GM12878 (cell line): Measurements from ENCODE around the gene CDC25C.

Experiments used
- ATF3 ChIP-seq: IDR thresholded peaks from 2 replicates; pipeline ENCODE4 v1.6.1; 2011; ENCODE audit warnings: low read depth, mild to moderate bottlenecking, low read length, moderate library complexity, borderline replicate concordance; ENCODE audit errors: extremely low read depth
- BACH1 ChIP-seq: fragments of 450-650 bp; IDR thresholded peaks from 2 replicates; pipeline ENCODE4 v1.6.1; 2017; ENCODE audit warnings: mild to moderate bottlenecking, borderline replicate concordance
- EP300 ChIP-seq, 2 experiments: fragments of 150-350 bp in 1 of 2; IDR thresholded peaks; 2 replicates each; pipeline ENCODE4 v1.6.1; 2011 to 2012; ENCODE audit warnings: low read depth in 2 of 2, low read length in 2 of 2, borderline replicate concordance in 1 of 2, improper control_type of control experiment in 1 of 2, inconsistent platforms in 1 of 2; ENCODE audit not compliant: control insufficient read depth in 1 of 2
- ETV6 ChIP-seq, 2 experiments: fragments of 450-650 bp in 1 of 2; IDR thresholded peaks in 1 of 2; conservative IDR thresholded peaks in 1 of 2; 2 replicates each; pipeline ENCODE4 v1.6.1; 2014; ENCODE audit warnings: antibody characterized with exemption in 1 of 2, borderline replicate concordance in 1 of 2, low read depth in 1 of 2, mild to moderate bottlenecking in 1 of 2, moderate library complexity in 1 of 2
- MYB ChIP-seq: fragments of 150-350 bp; IDR thresholded peaks from 2 replicates; pipeline ENCODE4 v1.6.1; 2014; ENCODE audit warnings: mild to moderate bottlenecking, low read depth, low read length, borderline replicate concordance
- NR2C2 ChIP-seq: IDR thresholded peaks from 2 replicates; pipeline ENCODE4 v1.6.1; 2011; ENCODE audit warnings: borderline replicate concordance, low read depth; ENCODE audit not compliant: control insufficient read depth, insufficient read length
- POLR2A ChIP-seq: IDR thresholded peaks from 2 replicates; pipeline ENCODE4 v1.6.1; 2011; ENCODE audit warnings: low read depth, mild to moderate bottlenecking, low read length
- POLR2AphosphoS5 ChIP-seq: IDR thresholded peaks from 2 replicates; pipeline ENCODE4 v1.6.1; 2011; ENCODE audit warnings: mild to moderate bottlenecking, low read length, inconsistent platforms
- RAD21 ChIP-seq: IDR thresholded peaks from 2 replicates; pipeline ENCODE4 v1.6.1; 2011; ENCODE audit warnings: mild to moderate bottlenecking, low read depth, low read length, moderate library complexity; ENCODE audit not compliant: insufficient read depth
- RCOR1 ChIP-seq: conservative IDR thresholded peaks from 2 replicates; pipeline ENCODE4 v1.6.1; 2012; ENCODE audit warnings: low read depth, low read length, improper control_type of control experiment
- ZBTB33 ChIP-seq: fragments of 450-650 bp; IDR thresholded peaks from 2 replicates; pipeline ENCODE4 v1.6.1; 2017; ENCODE audit warnings: mild to moderate bottlenecking
- TF ChIP-seq, protein P1 (sequence below), 3 experiments: IDR thresholded peaks in 2 of 3; conservative IDR thresholded peaks in 1 of 3; 2 replicates each; pipeline ENCODE4 v1.5.1; 2011; ENCODE audit warnings: low read depth in 3 of 3, low read length in 3 of 3, mild to moderate bottlenecking in 3 of 3, control low read depth in 2 of 3, moderate library complexity in 2 of 3, inconsistent platforms in 1 of 3, mixed read lengths in 1 of 3; ENCODE audit not compliant: control insufficient read depth in 2 of 3, insufficient read depth in 1 of 3; ENCODE audit errors: extremely low read depth in 1 of 3
- TF ChIP-seq, protein P2 (sequence below): fragments of 450-650 bp; IDR thresholded peaks from 2 replicates; pipeline ENCODE4 v1.6.1; 2016; ENCODE audit warnings: mild to moderate bottlenecking
- TF ChIP-seq, protein P3 (sequence below): fragments of 450-650 bp; formaldehyde crosslinking; IDR thresholded peaks from 2 replicates; pipeline ENCODE4 v1.4.0; 2022; ENCODE audit warnings: mild to moderate bottlenecking, moderate library complexity

- TF ChIP-seq POLR2AphosphoS5: no peak
- no peak for TF ChIP-seq BACH1
- TF ChIP-seq POLR2A: no peak
- no peak for TF ChIP-seq RCOR1
- TF ChIP-seq, protein P1, sequence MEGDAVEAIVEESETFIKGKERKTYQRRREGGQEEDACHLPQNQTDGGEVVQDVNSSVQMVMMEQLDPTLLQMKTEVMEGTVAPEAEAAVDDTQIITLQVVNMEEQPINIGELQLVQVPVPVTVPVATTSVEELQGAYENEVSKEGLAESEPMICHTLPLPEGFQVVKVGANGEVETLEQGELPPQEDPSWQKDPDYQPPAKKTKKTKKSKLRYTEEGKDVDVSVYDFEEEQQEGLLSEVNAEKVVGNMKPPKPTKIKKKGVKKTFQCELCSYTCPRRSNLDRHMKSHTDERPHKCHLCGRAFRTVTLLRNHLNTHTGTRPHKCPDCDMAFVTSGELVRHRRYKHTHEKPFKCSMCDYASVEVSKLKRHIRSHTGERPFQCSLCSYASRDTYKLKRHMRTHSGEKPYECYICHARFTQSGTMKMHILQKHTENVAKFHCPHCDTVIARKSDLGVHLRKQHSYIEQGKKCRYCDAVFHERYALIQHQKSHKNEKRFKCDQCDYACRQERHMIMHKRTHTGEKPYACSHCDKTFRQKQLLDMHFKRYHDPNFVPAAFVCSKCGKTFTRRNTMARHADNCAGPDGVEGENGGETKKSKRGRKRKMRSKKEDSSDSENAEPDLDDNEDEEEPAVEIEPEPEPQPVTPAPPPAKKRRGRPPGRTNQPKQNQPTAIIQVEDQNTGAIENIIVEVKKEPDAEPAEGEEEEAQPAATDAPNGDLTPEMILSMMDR (IDR thresholded peaks at IDR 0.05 in 2 of 3, conservative IDR thresholded peaks at IDR 0.05 in 1 of 3; ENCODE audit: control insufficient read depth in 2 of 3, extremely low read depth in 1 of 3, insufficient read depth in 1 of 3, low read depth in 3 of 3, low read length in 3 of 3): no peak
- TF ChIP-seq ZBTB33: no peak
- TF ChIP-seq EP300 (IDR thresholded peaks at IDR 0.05; ENCODE audit: borderline replicate concordance in 1 of 2, control insufficient read depth in 1 of 2, low read depth in 2 of 2, low read length in 2 of 2): no peak
- TF ChIP-seq, protein P2, sequence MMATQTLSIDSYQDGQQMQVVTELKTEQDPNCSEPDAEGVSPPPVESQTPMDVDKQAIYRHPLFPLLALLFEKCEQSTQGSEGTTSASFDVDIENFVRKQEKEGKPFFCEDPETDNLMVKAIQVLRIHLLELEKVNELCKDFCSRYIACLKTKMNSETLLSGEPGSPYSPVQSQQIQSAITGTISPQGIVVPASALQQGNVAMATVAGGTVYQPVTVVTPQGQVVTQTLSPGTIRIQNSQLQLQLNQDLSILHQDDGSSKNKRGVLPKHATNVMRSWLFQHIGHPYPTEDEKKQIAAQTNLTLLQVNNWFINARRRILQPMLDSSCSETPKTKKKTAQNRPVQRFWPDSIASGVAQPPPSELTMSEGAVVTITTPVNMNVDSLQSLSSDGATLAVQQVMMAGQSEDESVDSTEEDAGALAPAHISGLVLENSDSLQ: no peak
- TF ChIP-seq MYB: no peak
- no peak for TF ChIP-seq ETV6 (conservative IDR thresholded peaks at IDR 0.05 in 1 of 2, IDR thresholded peaks at IDR 0.05 in 1 of 2; ENCODE audit: borderline replicate concordance in 1 of 2, low read depth in 1 of 2)
- TF ChIP-seq, protein P3, sequence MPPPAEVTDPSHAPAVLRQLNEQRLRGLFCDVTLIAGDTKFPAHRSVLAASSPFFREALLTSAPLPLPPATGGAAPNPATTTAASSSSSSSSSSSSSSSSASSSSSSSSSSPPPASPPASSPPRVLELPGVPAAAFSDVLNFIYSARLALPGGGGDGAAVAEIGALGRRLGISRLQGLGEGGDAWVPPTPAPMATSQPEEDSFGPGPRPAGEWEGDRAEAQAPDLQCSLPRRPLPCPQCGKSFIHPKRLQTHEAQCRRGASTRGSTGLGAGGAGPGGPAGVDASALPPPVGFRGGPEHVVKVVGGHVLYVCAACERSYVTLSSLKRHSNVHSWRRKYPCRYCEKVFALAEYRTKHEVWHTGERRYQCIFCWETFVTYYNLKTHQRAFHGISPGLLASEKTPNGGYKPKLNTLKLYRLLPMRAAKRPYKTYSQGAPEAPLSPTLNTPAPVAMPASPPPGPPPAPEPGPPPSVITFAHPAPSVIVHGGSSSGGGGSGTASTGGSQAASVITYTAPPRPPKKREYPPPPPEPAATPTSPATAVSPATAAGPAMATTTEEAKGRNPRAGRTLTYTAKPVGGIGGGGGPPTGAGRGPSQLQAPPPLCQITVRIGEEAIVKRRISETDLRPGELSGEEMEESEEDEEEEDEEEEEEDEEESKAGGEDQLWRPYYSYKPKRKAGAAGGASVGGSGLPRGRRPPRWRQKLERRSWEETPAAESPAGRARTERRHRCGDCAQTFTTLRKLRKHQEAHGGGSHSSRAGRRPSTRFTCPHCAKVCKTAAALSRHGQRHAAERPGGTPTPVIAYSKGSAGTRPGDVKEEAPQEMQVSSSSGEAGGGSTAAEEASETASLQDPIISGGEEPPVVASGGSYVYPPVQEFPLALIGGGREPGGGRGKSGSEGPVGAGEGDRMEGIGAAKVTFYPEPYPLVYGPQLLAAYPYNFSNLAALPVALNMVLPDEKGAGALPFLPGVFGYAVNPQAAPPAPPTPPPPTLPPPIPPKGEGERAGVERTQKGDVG (CRISPR knock-in tag): no peak
- no peak for TF ChIP-seq ATF3
- no peak for TF ChIP-seq NR2C2
- no peak for TF ChIP-seq RAD21
Observed at GRCh38 chr5:138369706-138370105, 38.1 kb upstream of the CDC25C start.
